Gastroesophageal sphincter (tissue), 4 donors: ENCODE data around the gene IFFO2. TPM values are rescaled to one million over a fixed set of nuclear protein-coding genes. Genes with fewer than 3 reads are reported as not detected.

Experiments used
- ATAC-seq: fragments of 150-250 bp; one replicate; pipeline ENCODE4 v1.9.1; 2016; ENCODE audit warnings: mild to moderate bottlenecking, moderate library complexity
- H3K27ac ChIP-seq, 4 donors: fragments of 200-600 bp; sonication (generic) in 3 of 4; 1 replicate in 3 of 4; 2 replicates in 1 of 4; pipeline ENCODE4 v1.5.1; 2016 to 2019
- H3K27me3 ChIP-seq: fragments of 200-600 bp; sonication (generic); one replicate; pipeline ENCODE4 v1.5.1; 2019
- H3K36me3 ChIP-seq, 2 donors: fragments of 200-600 bp; sonication (generic); one replicate each; pipeline ENCODE4 v1.5.1; 2019; ENCODE audit warnings: control low read depth in 1 of 2
- H3K4me1 ChIP-seq, 3 donors: fragments of 200-600 bp; sonication (generic); 1 replicate in 2 of 3; 2 replicates in 1 of 3; pipeline ENCODE4 v1.5.1; 2016 to 2019; ENCODE audit warnings: control low read depth in 2 of 3
- H3K4me3 ChIP-seq, 2 donors: fragments of 200-600 bp; sonication (generic); one replicate each; pipeline ENCODE4 v1.5.1; 2019; ENCODE audit warnings: mild to moderate bottlenecking in 1 of 2, moderate library complexity in 1 of 2
- H3K9me3 ChIP-seq, 3 donors: fragments of 200-600 bp; sonication (generic); one replicate each; pipeline ENCODE4 v1.5.1; 2017 to 2019; ENCODE audit warnings: control low read depth in 2 of 3
- EP300 ChIP-seq: sonication (generic); formaldehyde crosslinking; IDR thresholded peaks from one replicate; pipeline ENCODE4 v1.6.1; 2017; ENCODE audit warnings: antibody characterized with exemption, mild to moderate bottlenecking
- POLR2A ChIP-seq, 2 donors: fragments of 450-650 bp; IDR thresholded peaks; one replicate each; pipeline ENCODE4 v1.6.1; 2017; ENCODE audit warnings: antibody characterized with exemption in 2 of 2, mild to moderate bottlenecking in 2 of 2, moderate library complexity in 1 of 2
- POLR2AphosphoS5 ChIP-seq: sonication (generic); formaldehyde crosslinking; IDR thresholded peaks from one replicate; pipeline ENCODE4 v1.6.1; 2017; ENCODE audit warnings: antibody characterized with exemption
- WGBS, 2 donors: methylation state at CpG; one replicate each; pipeline ENCODE4 v1.1.5; 2018; ENCODE audit warnings: low coverage in 1 of 2; 5-methylcytosine and 5-hydroxymethylcytosine counted together
- total RNA-seq, 4 donors: library from RNA; depleted of rRNA; stranded (reverse); fragments of >200 nt; gene quantifications; one replicate each; pipeline ENCODE4 v1.1.0, GENCODE V29; 2016
- TF ChIP-seq, protein P1 (sequence below), 4 experiments: fragments of 200-600 bp in 2 of 4; fragments of 450-650 bp in 2 of 4; sonication (generic) in 1 of 4; IDR thresholded peaks; one replicate each; pipeline ENCODE4 v1.5.1; 2017 to 2019; ENCODE audit warnings: antibody characterized with exemption in 4 of 4, mild to moderate bottlenecking in 2 of 4, moderate library complexity in 2 of 4

The IFFO2 gene
- total RNA-seq, 4 donors from 2014 or later: 9.3 to 18.4 (median 12.7) TPM

DNA sequence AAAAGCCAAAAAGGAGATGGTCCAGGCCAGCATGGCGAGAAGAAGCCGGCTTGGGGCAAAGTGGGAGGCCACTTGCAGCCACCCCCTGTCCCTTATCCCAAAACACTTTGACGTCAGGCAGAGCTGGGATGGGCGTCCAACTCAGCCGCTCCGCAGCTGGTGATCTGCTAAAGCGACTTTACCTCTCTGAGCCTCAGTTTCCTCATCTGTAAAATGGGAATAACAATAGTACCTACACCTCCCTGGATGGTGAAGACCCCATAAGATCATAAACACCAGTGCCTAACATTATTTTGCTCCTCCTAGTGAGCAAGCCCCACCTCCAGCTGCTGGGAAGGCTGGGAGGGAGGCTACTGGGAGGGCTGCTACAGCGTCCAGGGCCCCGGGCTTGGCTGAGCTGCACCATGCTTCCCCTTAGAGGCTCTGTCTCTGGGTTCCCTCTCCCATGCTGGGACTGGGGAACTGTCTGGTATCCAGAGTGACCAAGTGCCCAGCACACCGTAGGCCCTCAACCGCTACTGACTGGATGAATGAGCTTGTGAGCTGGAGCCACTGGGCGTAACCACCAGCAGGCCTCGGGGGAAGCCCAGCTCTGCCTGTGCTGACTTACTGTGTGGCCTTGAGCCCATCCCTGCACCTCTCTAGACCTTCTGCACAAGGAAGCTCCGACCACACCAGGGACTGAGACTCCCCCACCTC lies 18.3 kb downstream of the IFFO2 start:
- WGBS, 2 donors: 73 to 100% methylated on average over 1 to 5 of the region's 14 CpGs
- Histone ChIP-seq H3K9me3 (no peaks in the 10 kb centered on the region), H3K27me3 (no peaks in the 10 kb centered on the region), H3K27ac (no peak overlapping the region), H3K4me1 (peaks cover 0 to 79% (median 41%) of the 10 kb centered on the region in 3 donors), H3K36me3 (no peaks in the 10 kb centered on the region), H3K4me3 (no peak overlapping the region)
- TF ChIP-seq POLR2AphosphoS5 (no peak), POLR2A (IDR thresholded peaks at IDR 0.05) (no peak), EP300 (no peak)
- TF ChIP-seq, protein P1, sequence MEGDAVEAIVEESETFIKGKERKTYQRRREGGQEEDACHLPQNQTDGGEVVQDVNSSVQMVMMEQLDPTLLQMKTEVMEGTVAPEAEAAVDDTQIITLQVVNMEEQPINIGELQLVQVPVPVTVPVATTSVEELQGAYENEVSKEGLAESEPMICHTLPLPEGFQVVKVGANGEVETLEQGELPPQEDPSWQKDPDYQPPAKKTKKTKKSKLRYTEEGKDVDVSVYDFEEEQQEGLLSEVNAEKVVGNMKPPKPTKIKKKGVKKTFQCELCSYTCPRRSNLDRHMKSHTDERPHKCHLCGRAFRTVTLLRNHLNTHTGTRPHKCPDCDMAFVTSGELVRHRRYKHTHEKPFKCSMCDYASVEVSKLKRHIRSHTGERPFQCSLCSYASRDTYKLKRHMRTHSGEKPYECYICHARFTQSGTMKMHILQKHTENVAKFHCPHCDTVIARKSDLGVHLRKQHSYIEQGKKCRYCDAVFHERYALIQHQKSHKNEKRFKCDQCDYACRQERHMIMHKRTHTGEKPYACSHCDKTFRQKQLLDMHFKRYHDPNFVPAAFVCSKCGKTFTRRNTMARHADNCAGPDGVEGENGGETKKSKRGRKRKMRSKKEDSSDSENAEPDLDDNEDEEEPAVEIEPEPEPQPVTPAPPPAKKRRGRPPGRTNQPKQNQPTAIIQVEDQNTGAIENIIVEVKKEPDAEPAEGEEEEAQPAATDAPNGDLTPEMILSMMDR (IDR thresholded peaks at IDR 0.05): no peak
- ATAC-seq: no peak

- peaks cover 0 to 79% (median 47%) of the 10 kb centered on the region in 3 donors for H3K4me1 ChIP-seq
- ATAC-seq: no peak
- TF ChIP-seq, protein P1 (IDR thresholded peaks at IDR 0.05): no peak
- TF ChIP-seq POLR2AphosphoS5 (no peak), EP300 (no peak), POLR2A (IDR thresholded peaks at IDR 0.05) (no peak)
- H3K9me3 ChIP-seq: no peaks in the 10 kb centered on the region
- H3K4me3 ChIP-seq: no peak overlapping the region
- no peaks in the 10 kb centered on the region for H3K27me3 ChIP-seq
- no peak overlapping the region for H3K27ac ChIP-seq
- H3K36me3 ChIP-seq: no peaks in the 10 kb centered on the region
- 90 to 94% methylated on average over 3 of the region's 8 CpGs for WGBS, 2 donors
Measured at GRCh38 chr1:18937539-18937938, 18.9 kb downstream of the IFFO2 start.

DNA sequence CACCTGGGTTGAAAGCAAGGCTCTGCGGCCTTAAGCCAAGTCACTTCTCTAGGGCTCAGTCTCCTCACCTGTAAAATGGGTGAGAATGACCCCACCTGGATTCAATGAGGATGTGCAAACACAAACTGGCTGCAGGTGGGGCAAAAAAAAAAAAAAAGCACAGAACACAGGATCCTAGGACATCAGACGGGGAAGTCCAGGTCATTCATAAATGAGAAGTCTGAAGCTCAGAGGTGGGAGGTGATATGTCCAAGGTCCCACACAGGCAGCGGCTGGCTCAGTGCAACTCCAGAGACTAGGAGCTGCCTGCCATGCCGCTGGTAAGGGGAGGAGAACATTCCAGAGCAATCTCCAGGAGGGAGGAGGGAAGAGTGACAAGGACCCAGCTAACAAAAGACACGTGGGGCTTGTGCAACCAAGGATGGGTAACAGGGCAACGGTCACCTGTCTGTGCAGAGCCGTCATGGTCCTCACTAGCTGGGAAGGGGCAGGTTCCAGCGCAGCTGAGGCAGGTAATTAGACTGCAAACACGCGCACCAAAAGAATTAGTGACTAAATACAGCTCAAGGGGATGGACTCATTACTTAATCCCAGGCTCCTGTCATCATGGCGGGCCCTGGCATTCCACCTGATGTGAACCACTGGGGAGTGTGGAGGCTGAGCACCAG lies 19.5 kb downstream of the IFFO2 start:
- H3K9me3 ChIP-seq: no peaks in the 10 kb centered on the region
- no peak for ATAC-seq
- peaks cover 0 to 79% (median 46%) of the 10 kb centered on the region in 3 donors for H3K4me1 ChIP-seq
- 53 to 76% methylated on average over 3 to 9 of the region's 11 CpGs for WGBS, 2 donors
- TF ChIP-seq EP300 (no peak), POLR2A (IDR thresholded peaks at IDR 0.05) (no peak), POLR2AphosphoS5 (no peak)
- TF ChIP-seq, protein P1 (IDR thresholded peaks at IDR 0.05): no peak
- H3K36me3 ChIP-seq: no peaks in the 10 kb centered on the region
- H3K27ac ChIP-seq: no peak overlapping the region
- H3K27me3 ChIP-seq: no peaks in the 10 kb centered on the region
- no peak overlapping the region for H3K4me3 ChIP-seq

DNA sequence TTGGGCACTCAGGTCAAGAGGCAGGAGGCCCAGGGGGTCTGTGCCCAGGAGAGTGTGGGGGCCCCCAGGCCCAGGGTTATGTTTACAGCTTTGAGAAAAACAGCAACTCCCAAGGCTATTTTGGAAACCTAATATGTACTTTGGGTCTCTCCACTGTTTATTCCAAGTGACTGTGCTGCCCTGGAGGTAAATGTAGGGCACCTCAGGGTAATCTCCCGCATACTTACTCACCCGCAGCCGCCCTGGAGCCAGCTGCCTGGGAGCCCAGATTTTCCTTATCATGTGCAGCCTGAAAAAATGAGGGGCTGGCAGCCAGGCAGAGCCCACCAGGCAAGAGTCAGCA lies 20.0 kb downstream of the IFFO2 start:
- Histone ChIP-seq H3K36me3 (no peaks in the 10 kb centered on the region), H3K4me1 (peaks cover 0 to 78% (median 41%) of the 10 kb centered on the region in 3 donors), H3K9me3 (no peaks in the 10 kb centered on the region), H3K27ac (no peak overlapping the region), H3K27me3 (no peaks in the 10 kb centered on the region), H3K4me3 (no peak overlapping the region)
- no peak for ATAC-seq
- TF ChIP-seq, protein P1 (IDR thresholded peaks at IDR 0.05): no peak
- no peak for TF ChIP-seq POLR2AphosphoS5
- TF ChIP-seq EP300: no peak
- no peak for TF ChIP-seq POLR2A (IDR thresholded peaks at IDR 0.05)
- 95% methylated on average over 3 of the region's 3 CpGs; no CpG with 5 or more reads in 1 of the 2 donors for WGBS, 2 donors
